ENCODE measurements around the gene BTN2A1.
"Not testable (repeated sequence)": the region's sequence is repeated elsewhere in the genome, so short reads cannot be mapped to it uniquely, and the experiment has no call there.

Gene BTN2A1

DNA sequence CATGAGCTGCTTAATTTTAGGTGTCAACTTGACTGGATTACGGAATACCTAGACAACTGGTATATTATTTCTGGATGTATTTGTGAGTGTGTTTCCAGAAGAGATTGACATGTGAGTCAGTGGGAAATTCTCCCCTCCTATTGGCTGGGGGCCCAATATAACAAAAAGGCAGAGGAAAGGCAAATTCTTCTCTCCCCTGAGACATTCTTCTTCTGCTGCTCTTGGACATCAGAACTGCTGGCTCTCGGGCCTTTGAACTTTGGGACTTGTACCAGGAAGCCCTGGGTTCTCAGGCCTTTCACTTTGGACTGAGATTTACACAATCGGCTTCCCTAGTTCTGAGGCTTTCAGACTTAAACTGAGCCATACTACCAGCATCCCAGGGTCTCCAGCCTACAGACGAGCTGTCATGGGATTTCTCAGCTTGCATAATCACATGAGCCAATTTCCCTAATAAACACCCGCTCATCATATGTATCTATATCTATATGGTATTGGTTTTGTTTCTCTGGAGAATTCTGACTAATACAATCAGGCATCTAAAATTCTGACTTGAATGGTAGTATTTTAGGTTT is 25.0 kb upstream of the BTN2A1 start:
- no peak for DNase-seq (ENCODE audit: low read depth in 2 of 2)

DNA sequence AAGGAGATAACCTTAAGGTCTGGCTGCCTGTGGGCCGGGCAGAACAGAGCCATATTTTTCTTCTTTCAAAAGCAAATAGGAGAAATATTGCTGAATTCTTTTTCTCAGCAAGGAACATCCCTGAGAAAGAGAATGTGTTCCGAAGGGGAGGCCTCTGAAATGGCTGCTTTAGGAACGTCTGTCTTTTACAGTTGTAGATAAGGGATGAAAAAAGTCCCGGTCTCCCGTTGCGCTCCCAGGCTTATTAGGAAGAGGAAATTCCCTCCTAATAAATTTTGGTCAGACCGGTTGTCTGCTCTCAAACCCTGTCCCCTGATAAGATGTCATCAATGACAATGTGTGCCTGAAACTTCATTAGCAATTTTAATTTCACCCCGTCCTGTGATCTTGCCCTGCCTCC is 24.1 kb upstream of the BTN2A1 start:
- not testable (repeated sequence) for DNase-seq (ENCODE audit: low read depth in 2 of 2)

DNA sequence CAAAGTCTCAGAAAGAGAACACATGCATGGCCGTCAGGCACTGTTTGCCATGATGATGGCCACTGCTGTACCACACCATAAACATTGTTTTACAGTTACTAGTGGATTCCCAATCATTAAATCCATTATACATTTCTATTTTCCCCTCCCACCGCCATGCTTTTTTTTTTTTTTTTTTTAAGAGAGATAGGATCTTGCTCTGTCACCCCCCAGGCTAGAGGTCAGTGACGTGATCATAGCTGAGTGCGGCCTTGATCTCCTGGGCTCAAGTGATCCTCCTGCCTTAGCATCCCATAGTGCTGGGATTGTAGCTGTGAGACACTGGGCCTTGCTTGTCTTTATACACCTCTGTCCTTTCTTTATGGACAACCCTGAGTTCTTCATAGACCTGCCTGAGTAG is 21.7 kb upstream of the BTN2A1 start:
- no peak for DNase-seq (ENCODE audit: low read depth in 2 of 2)

DNA sequence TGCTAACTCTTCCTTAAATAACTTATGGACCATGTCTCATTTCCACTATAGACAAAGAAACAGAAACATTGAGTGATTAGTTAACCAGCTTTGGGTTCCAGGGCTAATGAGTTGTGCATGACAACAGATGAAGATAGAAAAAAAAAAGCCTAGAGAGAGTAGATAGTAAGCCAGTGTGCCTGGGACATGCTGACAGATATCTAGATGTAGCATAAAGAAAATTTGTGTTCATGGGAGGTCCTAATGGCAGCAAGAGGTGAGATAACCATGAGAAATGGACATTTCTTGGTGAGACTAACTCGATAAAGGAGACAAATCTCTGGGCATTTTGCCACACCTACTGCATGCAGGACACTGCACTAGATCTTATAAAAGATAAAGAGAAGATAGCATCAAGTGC is 20.2 kb upstream of the BTN2A1 start:
- no peak for DNase-seq (ENCODE audit: low read depth in 2 of 2)

DNA sequence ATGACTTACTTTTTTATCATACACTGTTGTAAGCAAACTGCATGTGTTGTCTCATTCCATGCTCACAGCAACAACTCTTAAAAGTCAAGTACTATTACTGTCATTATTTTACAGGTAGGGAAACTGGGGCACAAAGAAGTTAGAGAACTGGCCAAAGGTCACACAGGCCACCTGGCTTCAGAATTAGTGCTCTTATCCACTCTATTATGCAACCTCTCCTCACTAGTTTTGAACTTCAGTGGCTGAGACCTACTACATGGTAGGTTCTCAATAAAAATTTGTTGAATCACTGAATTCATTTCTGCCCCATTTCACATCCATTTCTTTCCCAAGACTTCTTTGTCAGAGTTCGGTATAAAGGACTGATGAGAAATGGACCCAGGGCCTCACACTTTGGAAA is 19.8 kb upstream of the BTN2A1 start:
- no peak for DNase-seq (ENCODE audit: low read depth in 2 of 2)

DNA sequence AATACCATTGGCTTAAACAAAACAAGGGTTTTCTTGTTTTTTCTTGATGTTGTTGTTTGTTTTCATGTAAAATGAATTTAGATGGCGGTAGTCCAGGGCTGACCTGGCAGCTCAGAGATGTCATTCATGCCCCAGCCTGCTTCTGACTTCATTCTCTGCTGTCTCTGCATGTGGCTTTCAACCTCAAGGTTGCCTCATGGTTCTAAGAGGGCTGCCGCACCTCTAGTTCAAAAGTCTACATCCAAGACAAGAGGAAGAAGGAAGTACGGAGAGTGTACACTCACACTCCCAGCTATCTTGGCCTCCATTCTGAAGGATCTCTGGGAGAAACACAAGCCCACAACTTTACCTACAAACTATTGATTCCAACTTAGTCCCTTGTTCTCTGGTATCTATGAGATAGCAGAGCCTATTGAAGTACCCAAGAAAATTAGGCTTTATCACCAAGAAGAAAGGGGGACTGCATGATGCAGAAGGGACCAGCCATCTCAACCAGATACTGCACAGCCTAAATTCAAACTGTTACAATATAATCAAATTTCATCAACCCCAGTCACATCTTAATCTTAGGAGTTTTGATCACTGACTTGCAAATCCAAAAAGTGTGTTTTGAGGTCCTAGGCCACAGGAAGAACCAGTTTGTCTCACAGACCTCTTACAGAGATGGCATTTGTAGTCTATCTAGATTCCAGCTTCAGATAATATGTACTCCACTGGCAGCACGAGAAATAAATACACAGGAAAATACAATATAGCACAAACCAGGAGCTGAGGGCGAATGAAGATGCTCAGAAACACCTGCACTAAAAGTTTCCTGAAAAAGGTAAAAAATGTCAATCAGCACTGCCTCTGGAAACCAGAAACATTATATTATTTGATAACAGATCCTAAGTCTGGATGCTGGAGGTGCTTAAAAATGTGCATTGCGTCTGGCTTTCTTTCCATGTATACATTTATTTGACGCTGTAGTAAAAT is 18.3 kb upstream of the BTN2A1 start:
- no peak for DNase-seq (ENCODE audit: low read depth in 2 of 2)

- no peak for DNase-seq (ENCODE audit: low read depth in 2 of 2)
These were observed 16.8 kb upstream of the BTN2A1 start for GRCh38 chr6:26440977-26441358.

- DNase-seq (ENCODE audit: low read depth in 2 of 2), result no peak
These were observed 15.8 kb upstream of the BTN2A1 start for GRCh38 chr6:26441977-26442376.

DNA sequence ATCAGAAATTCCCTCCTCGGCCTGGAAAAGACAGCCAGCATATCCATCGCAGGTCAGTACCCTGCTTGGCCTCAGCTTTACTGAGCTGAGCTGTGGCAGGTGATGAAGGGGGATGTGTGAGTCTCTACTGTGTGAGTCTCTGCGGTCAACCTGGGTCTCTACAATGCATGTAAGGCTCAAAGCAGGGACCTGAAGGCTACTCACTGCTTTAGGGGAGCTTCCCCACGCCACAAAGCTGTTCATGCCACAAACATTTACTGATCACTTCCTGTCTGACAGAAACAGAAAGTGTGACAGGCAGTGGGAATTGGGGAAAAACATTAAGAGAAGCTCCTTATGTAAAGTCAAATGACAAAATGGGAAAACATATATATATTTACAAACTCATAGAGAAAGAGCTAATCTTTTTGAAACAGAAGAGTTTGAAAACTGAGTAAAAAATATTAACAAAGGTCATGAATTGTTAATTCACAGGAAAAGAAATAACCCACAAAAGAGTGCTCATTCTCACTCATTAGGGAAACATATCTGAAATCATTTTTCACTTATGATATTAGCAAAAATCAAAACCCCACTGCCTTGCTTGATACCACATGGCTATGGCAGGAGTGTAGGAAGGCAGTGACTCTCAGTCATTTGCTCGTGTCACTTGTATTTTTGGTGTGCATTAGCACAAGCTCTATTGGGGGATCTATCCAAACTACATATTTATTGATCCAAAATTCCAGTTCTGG is 11.7 kb upstream of the BTN2A1 start:
- no peak for DNase-seq (ENCODE audit: low read depth in 2 of 2)

GRCh38 chr6:26447257-26447656 is 10.5 kb upstream of the BTN2A1 start:
- no peak for DNase-seq (ENCODE audit: low read depth in 2 of 2)

DNA sequence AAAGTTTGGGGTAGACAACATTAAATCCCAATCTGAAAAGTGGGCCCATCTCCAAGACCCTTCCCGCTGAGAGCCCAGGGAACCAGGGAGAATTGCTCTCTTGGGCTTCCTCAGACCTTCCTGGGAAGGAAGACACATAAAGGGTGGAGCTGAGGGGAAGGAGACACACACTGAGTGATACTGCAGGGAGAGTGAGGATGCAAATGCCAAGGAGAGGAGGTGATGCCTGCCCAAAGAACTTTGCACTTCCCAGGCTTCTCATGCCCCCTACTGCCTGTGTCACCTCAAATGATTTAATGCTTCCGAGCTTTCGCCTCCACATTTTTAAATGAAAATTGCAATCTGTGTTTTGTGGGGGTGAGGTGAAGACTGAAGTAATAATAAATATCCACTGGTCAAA is 7.5 kb upstream of the BTN2A1 start:
- DNase-seq (ENCODE audit: low read depth in 2 of 2), result no peak

DNA sequence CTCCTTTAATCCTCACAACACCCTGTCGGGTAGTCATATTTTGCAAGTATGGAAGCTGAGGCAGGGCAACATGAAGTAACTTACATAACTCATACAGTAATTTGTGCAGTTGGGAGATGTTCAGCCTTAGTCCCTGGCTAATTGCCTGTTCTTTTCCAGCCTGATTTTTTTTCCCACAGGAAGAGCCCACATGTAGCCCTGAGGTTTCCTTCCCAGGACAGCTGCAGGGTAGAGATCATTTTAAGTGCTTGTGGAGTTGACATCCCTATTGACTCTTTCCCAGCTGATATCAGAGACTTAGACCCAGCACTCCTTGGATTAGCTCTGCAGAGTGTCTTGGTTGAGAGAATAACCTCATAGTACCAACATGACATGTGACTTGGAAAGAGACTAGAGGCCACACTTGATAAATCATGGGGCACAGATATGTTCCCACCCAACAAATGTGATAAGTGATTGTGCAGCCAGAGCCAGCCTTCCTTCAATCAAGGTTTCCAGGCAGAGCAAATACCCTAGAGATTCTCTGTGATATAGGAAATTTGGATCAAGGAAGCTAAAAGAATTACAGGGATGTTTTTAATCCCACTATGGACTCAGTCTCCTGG is 5.0 kb upstream of the BTN2A1 start:
- DNase-seq (ENCODE audit: low read depth in 2 of 2), result no peak

- no peak for DNase-seq (ENCODE audit: low read depth in 2 of 2)
These were observed 3.1 kb upstream of the BTN2A1 start for GRCh38 chr6:26454631-26455030.

GRCh38 chr6:26455357-26455970 is 2.3 kb upstream of the BTN2A1 start:
- no peak for DNase-seq (ENCODE audit: low read depth in 2 of 2)

DNA sequence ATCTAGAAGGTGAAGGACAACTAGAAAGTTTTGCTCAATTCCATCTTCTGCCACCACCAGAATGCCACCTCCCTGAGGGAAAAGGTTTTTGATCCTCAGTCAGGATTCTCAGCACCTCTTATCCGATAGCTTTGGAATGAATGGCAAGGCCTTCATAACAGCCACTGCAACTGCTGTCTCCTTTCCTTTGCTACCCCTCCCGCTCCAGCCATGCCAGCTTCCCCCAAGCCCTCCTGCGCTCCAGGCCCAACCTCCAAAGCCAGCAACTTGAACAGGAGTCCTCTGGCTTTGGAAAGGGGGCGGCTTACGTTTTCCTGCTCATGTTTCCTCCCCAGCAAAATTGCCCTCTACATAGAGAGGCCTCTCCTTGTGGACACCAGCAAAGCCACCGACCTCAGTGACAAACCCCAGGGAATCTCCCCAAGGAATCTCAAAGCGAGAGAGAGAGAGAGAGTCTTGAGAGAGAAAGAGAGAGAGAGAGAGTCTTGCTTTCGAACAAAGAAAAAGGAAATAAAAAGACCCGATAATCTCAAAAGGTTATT is 420 bp upstream of the BTN2A1 start:
- DNase-seq (ENCODE audit: low read depth in 2 of 2), result no peak

DNA sequence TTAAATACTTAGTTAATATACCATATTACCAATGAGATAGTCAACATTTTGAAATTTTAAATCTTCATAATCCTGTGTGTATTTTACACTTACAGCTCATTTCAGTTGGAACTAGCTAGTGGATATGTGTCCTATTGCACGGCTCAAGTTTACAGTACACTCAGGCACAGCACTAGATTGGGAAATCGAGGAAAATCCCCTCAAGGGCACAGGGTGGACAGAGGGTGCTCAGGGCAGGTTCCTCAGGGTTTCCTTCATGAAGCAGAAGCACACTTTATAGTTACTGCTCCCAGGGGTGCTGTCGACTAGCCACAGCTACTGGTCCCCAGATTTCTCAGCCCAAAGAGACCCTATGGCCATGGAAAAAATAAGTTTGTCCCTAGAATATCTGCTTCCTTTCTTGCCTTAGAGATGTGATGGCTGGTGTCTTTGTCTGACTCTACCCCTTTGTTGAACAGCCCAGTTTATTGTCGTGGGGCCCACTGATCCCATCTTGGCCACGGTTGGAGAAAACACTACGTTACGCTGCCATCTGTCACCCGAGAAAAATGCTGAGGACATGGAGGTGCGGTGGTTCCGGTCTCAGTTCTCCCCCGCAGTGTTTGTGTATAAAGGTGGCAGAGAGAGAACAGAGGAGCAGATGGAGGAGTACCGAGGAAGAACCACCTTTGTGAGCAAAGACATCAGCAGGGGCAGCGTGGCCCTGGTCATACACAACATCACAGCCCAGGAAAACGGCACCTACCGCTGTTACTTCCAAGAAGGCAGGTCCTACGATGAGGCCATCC is 1.5 kb downstream of the BTN2A1 start:
- DNase-seq (ENCODE audit: low read depth in 2 of 2), result no peak

DNA sequence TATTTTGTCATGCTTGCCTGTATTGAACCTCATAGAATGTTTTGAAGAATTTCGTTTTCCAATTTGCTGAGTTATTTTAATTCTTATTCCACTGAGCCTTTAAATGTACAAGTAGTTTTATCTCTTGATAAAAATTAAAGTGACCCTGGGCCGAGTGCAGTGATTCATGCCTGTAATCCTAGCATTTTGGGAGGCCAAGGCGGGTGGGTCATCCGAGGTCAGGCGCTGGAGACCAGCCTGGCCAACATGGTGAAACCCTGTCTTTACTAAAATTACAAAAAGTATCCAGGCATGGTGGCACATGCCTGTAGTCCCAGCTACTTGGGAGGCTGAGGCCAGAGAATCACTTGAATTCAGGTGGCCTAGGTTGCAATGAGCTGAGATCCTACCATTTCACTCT is 3.6 kb downstream of the BTN2A1 start:
- DNase-seq (ENCODE audit: low read depth in 2 of 2), result not testable (repeated sequence)

DNA sequence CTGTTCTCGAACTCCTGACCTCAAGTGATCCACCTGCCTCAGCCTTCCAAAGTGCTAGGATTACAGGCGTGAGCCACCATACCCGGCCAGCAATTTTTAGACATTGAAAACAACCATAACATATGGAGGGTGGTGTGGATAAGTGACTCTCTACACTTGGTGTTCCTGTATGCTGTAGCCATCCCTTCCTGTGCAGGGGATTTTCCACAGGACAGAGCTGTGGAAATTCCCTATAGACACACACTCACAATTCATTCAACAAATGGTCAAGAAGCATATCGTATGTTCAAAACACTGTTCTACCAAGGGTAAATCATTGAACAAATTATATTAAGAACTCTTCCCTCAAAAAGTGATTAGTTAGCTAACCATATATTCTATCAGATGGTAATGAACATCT is 6.3 kb downstream of the BTN2A1 start:
- DNase-seq (ENCODE audit: low read depth in 2 of 2), result no peak

GRCh38 chr6:26464416-26465131 is 6.8 kb downstream of the BTN2A1 start:
- DNase-seq (ENCODE audit: low read depth in 2 of 2), result no peak

DNA sequence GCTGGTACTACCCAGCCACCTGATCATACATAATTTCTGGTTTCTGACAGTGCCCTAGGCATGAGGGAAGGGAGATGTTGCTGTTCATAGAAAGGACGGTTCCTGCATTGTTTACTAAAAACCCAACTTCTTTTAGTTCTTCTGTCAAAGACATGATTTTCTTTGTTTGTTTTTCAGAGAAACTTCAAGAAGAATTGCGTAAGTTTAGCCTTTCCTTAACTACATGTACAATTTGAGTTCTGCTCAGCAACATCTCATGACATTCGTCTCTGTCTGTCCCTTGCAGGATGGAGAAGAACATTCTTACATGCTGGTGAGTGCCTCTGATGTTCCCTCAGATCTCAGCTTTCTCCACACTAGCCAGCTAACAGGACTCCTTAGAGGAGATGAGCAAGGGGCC is 8.0 kb downstream of the BTN2A1 start:
- DNase-seq (ENCODE audit: low read depth in 2 of 2), result no peak

Data from stimulated activated CD4-positive, alpha-beta T cell treated with anti-CD3 and anti-CD28 coated beads, Interleukin-15, amount 100 ng/mL, for 48 hours (primary cell).